HG03196 (cell line): ENCODE measurements around the gene MED15.
"Not testable (repeated sequence)": the region's sequence is repeated elsewhere in the genome, so short reads cannot be mapped to it uniquely, and the experiment has no call there.

Experiments
- ATAC-seq: cut with Tn5 transposase; IDR thresholded peaks from one replicate; pipeline ENCODE4 v1.9.1; 2021; ENCODE audit not compliant: unreplicated experiment

Gene MED15

DNA sequence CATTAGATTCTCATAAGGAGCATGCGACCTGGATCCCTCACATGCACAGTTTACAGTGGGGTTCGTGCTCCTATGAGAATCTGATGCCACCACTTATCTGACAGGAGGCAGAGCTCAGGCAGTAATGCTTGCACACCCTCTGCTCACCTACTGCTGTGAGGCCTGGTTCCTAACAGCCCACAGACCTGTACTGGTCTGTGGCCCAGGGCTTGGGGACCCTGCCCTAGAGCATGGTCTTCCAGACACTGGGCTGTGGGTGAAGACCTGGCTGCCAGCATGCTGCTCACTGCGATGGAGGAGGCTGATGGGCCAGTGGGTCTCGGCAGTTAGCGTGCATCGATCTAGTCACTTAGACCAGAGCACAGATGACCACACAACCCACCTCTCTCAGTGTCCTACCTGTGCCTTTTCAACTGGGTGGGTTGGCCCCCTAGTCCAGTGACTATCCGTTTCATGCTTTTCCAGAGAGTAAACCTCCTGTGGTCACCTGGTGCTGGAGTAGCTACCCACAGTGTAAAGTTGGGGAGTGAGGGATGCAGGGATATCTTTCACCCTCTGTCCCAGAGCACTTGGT, 21.1 kb downstream of the MED15 start:
- ATAC-seq = no peak

DNA sequence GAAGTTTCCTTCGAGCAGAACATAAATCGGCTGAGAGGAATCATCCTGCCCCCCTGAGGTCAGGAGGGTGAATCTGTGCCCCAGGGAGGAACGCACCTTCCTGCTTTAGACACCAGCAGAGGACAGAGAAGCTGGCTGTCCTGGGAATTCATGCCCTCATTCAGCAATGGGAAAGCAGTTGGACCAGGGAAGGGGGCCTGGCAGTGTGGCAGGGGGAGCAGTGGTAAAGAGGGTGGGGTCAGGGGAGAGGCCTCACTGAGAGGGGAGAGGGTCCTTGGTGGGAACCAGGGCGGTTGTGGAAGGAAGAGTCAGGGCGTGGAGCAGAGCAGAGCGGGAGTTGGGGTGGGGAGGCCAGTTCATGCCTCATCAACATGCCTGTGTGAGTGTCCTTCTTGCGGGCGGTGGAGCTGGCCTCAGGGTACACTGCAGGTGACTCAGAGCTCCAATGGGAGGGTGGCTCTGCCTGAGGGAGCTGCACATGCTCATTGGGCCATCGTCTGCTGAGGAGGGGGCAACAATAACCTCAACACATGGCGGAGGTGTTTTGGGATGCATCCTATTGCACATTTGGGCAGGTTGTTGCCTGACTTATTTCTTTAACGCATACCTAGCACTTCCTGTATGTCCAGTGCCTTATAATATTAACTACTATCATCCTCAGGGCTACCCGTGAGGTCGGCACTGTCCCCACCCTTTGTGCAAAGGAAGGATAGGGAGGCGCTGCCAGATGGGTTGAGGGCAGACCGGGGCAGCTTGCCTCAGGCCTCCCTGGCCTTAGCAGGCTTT, 23.2 kb downstream of the MED15 start:
- ATAC-seq = no peak

GRCh38 chr22:20531154-20531403, 23.7 kb downstream of the MED15 start:
- ATAC-seq = no peak

- ATAC-seq = no peak
Observed at GRCh38 chr22:20531404-20532201, 24.2 kb downstream of the MED15 start.

GRCh38 chr22:20532256-20532993, 25.0 kb downstream of the MED15 start:
- ATAC-seq = no peak

GRCh38 chr22:20533095-20533878, 25.9 kb downstream of the MED15 start:
- ATAC-seq = no peak

DNA sequence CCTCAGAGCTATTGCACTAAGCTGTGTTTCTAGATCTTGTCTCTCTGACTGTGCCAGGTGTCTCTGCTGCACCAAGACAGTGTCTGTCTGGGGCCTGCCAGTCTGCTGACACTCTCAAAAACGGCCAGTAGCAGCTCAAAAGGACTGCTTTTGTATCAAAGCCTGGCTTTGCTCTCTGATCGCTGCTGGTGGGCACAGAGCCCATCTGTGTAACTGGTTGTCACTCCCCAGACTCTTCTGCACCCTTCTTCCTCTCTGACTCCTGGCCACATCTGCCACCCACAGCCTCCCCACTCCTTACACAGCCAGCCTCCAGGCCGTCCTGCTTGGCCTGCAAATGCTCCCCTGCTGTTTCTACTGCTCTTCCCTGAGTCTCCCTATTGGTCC, 26.5 kb downstream of the MED15 start:
- no peak for ATAC-seq

- no peak for ATAC-seq
Observed at GRCh38 chr22:20536590-20537324, 29.3 kb downstream of the MED15 start.

DNA sequence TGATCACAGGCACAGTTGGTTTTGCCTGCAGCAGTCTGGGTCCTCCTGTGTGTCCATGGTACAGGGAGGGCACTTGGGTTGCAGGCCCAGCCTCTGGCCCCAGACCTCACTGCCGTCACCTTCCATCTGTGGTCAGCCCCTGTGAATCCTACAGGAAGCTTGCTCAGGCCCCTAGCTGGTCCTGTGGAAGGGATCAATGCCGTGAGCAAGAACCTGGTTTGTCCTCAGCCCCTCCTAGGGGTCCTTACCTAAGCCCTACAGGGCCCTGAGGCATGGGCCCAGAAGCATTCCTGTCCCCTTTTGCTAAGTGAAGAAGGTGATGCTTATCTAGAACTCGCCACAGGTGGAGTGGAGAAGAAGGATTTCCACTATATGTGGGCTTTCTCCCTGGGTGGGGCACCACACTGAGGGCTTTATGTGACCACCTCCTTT, 29.9 kb downstream of the MED15 start:
- no peak for ATAC-seq

- ATAC-seq = no peak
Observed at GRCh38 chr22:20537983-20538382, 30.6 kb downstream of the MED15 start.

DNA sequence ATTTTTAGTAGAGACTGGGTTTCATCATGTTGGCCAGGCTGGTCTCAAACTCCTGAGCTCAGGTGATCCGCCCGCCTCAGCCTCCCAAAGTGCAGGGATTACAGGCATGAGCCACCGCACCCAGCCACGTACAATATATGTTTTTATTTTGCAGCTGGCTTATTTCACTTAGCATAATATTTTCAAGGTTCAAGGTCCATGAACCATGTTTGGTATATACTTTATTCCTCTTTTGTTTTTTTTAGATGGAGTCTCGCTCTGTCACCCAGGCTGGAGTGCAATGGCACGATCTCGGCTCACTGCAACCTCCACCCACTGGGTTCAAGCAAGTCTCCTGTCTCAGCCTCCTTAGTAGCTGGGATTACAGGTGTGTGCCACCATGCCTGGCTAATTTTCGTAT, 31.5 kb downstream of the MED15 start:
- ATAC-seq = not testable (repeated sequence)

GRCh38 chr22:20542055-20542454, 34.6 kb downstream of the MED15 start:
- no peak for ATAC-seq

GRCh38 chr22:20542736-20543135, 35.3 kb downstream of the MED15 start:
- ATAC-seq = no peak

DNA sequence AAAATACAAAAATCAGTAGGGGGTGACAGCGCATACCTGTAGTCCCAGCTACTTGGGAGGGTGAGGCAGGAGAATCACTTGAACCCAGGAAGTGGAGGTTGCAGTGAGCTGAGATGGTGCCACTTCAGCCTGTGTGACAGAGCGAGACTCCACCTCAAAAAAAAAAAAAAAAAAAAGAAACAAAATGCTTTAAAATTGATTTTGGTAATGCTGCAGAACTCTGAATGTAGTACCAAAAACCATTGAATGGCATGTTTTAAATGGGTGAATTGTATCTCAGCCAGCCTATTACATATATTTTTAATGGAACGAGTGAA, 37.9 kb downstream of the MED15 start:
- not testable (repeated sequence) for ATAC-seq

DNA sequence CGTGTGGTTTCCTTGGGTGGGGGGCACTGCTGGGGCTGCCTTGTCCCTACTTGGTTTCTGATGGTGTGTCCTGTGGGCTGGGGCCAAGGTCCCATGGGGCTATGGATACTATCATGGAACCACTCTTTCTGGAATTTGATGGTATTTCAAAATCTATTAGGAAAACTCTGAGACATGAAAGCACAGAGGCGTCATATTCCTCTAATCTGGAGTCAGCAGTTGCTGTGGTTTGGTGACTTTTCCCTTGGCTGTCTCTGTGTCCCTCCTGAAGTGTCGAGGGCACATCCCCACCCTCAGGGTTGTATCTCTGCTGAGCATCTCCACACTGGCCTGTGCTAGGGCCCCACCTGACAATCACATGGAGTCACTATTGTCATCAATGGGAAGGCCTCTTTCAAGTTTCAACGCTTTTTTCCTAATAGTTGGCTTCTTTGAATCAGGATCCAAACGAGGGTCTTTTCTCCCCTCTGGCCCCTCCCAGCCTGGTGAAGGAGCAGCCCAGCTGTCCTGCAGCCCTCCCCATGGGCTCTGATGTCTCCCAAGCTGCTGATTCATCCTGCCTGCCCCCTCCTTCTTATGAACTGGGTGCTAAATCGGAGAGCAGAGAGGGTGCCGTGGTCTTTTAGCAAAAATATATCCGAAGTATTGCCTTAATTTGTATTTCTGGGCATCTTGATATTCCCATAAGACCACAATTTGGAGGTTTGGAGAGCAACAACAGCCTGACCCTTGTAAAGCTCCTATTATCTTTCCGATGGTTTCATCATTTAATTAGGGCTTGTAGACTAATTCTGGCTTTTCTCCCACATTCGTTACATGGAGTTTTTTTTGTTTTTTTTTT, 38.5 kb downstream of the MED15 start:
- ATAC-seq = no peak

DNA sequence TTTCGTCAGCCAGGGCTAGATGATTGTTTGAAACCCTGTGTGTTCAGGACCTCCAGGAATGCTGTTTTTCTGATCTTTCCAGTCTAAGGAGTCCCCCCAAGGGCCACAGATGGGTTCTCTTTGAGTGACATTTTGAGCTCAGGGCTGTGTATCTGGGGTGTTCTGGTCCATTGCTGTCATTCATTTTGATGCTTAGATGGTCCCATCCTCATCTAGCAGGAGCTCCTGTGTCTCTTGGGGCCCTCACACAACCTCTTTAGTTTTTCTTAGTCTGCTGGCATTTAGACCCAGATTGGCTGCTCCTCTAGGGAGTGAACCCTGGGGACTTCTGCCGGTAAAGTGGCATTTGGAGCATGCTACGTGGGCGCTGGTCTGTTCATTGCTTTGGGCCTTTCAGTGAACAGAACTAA, 39.1 kb downstream of the MED15 start:
- ATAC-seq = no peak

GRCh38 chr22:20547029-20547428, 39.6 kb downstream of the MED15 start:
- no peak for ATAC-seq

GRCh38 chr22:20548806-20549205, 41.4 kb downstream of the MED15 start:
- no peak for ATAC-seq

DNA sequence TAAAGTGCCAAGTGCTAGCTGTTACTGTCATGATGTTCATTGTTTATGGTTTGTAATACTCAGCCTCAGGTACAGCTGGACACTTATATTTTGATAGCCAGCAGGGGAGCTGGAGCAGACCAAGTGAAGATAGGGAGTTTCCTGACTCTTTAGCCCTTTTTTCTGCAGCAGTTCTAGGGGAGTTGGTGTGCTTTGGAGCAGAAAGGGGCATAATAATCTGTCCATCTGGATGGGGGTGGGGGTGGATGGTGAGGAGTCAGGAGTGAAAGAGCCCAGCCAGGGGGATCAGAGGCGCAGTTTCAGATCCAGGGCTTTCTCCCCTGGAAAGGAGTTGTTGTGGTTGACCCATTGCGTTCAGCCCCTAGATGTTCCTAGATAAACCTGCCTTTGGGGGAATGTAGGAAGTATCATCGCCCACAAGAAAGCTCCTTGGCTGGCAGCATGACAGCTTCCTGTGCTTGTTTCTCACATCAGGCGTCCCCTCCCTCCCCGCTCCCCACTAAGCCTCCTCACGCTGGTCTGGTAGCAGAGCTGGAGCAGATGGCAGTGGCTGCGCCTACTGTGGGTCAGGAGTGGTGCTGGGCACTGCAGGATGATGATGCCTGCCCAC, 41.9 kb downstream of the MED15 start:
- no peak for ATAC-seq
